CD8-positive, alpha-beta memory T cell (primary cell): ENCODE measurements around the gene SNX9. TPM values are rescaled to one million over a fixed set of nuclear protein-coding genes. Genes with fewer than 3 reads are reported as not detected.

Experiments
- CTCF ChIA-PET: fragments of 350-600 bp; sonication (Branson Sonifier 250); formaldehyde crosslinking; loops from one replicate; lab custom pipeline; 2021; ENCODE audit warnings: antibody characterized with exemption; lab: Charles Lee
- POLR2A ChIA-PET: fragments of 350-600 bp; sonication (Branson Sonifier 250); formaldehyde crosslinking; loops from one replicate; lab custom pipeline; 2021; ENCODE audit warnings: antibody characterized with exemption; lab: Charles Lee
- DNase-seq, 5 donors: peaks; one replicate each; pipeline versions ENCODE4 v3.0.0 to v3.0.0-alpha.2; 2020 to 2022; ENCODE audit warnings: mixed read lengths in 1 of 5
- H3K27ac ChIP-seq: one replicate; pipeline ENCODE4 v1.7.0; 2013; ENCODE audit warnings: low read depth, mild to moderate bottlenecking, low read length, moderate library complexity
- H3K27me3 ChIP-seq: 2 replicates; pipeline ENCODE4 v1.7.0; 2013; ENCODE audit warnings: low read length, mild to moderate bottlenecking; ENCODE audit not compliant: insufficient read depth, poor library complexity, severe bottlenecking
- H3K36me3 ChIP-seq: 2 replicates; pipeline ENCODE4 v1.7.0; 2013; ENCODE audit warnings: mild to moderate bottlenecking, low read length, moderate library complexity; ENCODE audit not compliant: insufficient read depth
- H3K4me1 ChIP-seq: 2 replicates; pipeline ENCODE4 v1.7.0; 2013; ENCODE audit warnings: mild to moderate bottlenecking, low read length, moderate library complexity; ENCODE audit not compliant: insufficient read depth
- H3K4me3 ChIP-seq: 2 replicates; pipeline ENCODE4 v1.7.0; 2013; ENCODE audit warnings: mild to moderate bottlenecking, low read length
- H3K9me3 ChIP-seq: 2 replicates; pipeline ENCODE4 v1.7.0; 2013; ENCODE audit warnings: mild to moderate bottlenecking, low read length
- H3K27ac Mint-ChIP-seq, 8 donors: one replicate each; pipeline ENCODE4 v1.8.0; 2020 to 2021; ENCODE audit warnings: mixed read lengths in 8 of 8, mild to moderate bottlenecking in 6 of 8, inconsistent platforms in 3 of 8, moderate library complexity in 3 of 8
- H3K27me3 Mint-ChIP-seq, 2 donors: one replicate each; pipeline ENCODE4 v1.8.0; 2020 to 2021; ENCODE audit warnings: mixed read lengths in 2 of 2, mild to moderate bottlenecking in 1 of 2, moderate library complexity in 1 of 2
- H3K36me3 Mint-ChIP-seq, 3 donors: one replicate each; pipeline ENCODE4 v1.8.0; 2020 to 2021; ENCODE audit warnings: mixed read lengths in 3 of 3, inconsistent platforms in 1 of 3, mild to moderate bottlenecking in 1 of 3
- H3K4me1 Mint-ChIP-seq, 3 donors: one replicate each; pipeline ENCODE4 v1.8.0; 2020 to 2021; ENCODE audit warnings: mixed read lengths in 3 of 3, inconsistent platforms in 1 of 3, mild to moderate bottlenecking in 1 of 3
- H3K4me3 Mint-ChIP-seq, 7 donors: one replicate each; pipeline ENCODE4 v1.8.0; 2020 to 2021; ENCODE audit warnings: mixed read lengths in 7 of 7, mild to moderate bottlenecking in 6 of 7, moderate library complexity in 4 of 7, inconsistent platforms in 2 of 7
- H3K9me3 Mint-ChIP-seq, 5 donors: one replicate each; pipeline ENCODE4 v1.8.0; 2020 to 2022; ENCODE audit warnings: mixed read lengths in 5 of 5, mild to moderate bottlenecking in 3 of 5, moderate library complexity in 2 of 5, inconsistent platforms in 1 of 5
- polyA plus RNA-seq: library from polyadenylated mRNA; unstranded; fragments of 300-500 nt; fragmentation: Illumina TruSeq; gene quantifications from one replicate; pipeline ENCODE4 v1.2.3, GENCODE V29; 2021
- total RNA-seq, 2 experiments: library from RNA; stranded (reverse); gene quantifications; one replicate each; pipeline ENCODE4 v1.2.3, GENCODE V29; 2021

Gene SNX9
- total and polyA plus RNA-seq, 3 experiments from 2014 or later = 11.9 to 60.5 (median 60.3) TPM

GRCh38 chr6:157885876-157886275 lies 62.8 kb downstream of the SNX9 start:
- Histone ChIP-seq H3K4me1 (peaks cover 26% of the 10 kb centered on the region), H3K9me3 (no peaks in the 10 kb centered on the region), H3K36me3 (no peaks in the 10 kb centered on the region), H3K27ac (no peak overlapping the region), H3K4me3 (no peak overlapping the region), H3K27me3 (no peaks in the 10 kb centered on the region)
- peaks cover 0 to 3% of the 10 kb centered on the region in 2 donors for H3K27me3 Mint-ChIP-seq
- ChIA-PET POLR2A (interaction anchor here (0.6 kb wide), 1 partner anchor 1202 kb away, joined by 7 read pairs; no protein-coding TSS in a partner anchor), CTCF (interaction anchor here (1.1 to 2.3 kb wide), 3 partner anchors 11 to 129 kb away, joined by 3 to 9 read pairs (median 6); no protein-coding TSS in a partner anchor)
- DNase-seq = no peak
- H3K4me1 Mint-ChIP-seq = peaks cover 18 to 32% (median 19%) of the 10 kb centered on the region in 3 donors
- peak overlapping the region; percentile 69 to 93 (median 84) for H3K27ac Mint-ChIP-seq
- peak overlapping the region in 2 of 7 donors; percentile 9 to 35 for H3K4me3 Mint-ChIP-seq
- peaks cover 6 to 46% (median 10%) of the 10 kb centered on the region in 3 donors for H3K36me3 Mint-ChIP-seq
- H3K9me3 Mint-ChIP-seq = no peaks in the 10 kb centered on the region

GRCh38 chr6:157887892-157888291 lies 64.8 kb downstream of the SNX9 start:
- H3K27ac ChIP-seq = no peak overlapping the region
- POLR2A ChIA-PET = no interaction called here
- no peak for DNase-seq
- H3K4me1 Mint-ChIP-seq = peaks cover 35 to 44% (median 35%) of the 10 kb centered on the region in 3 donors
- peaks cover 6 to 35% (median 6%) of the 10 kb centered on the region in 3 donors for H3K36me3 Mint-ChIP-seq
- H3K4me3 Mint-ChIP-seq = no peak overlapping the region
- peaks cover 0 to 3% of the 10 kb centered on the region in 2 donors for H3K27me3 Mint-ChIP-seq
- no peaks in the 10 kb centered on the region for H3K27me3 ChIP-seq
- CTCF ChIA-PET = interaction anchor here (1.2 to 2.3 kb wide), 2 partner anchors 15 to 131 kb away, joined by 5 to 6 read pairs; no protein-coding TSS in a partner anchor
- peaks cover 44% of the 10 kb centered on the region for H3K4me1 ChIP-seq
- H3K4me3 ChIP-seq = no peak overlapping the region
- H3K9me3 ChIP-seq = no peaks in the 10 kb centered on the region
- H3K9me3 Mint-ChIP-seq = no peaks in the 10 kb centered on the region
- H3K27ac Mint-ChIP-seq = peak overlapping the region in 3 of 8 donors; percentile 17 to 30 (median 29)
- no peaks in the 10 kb centered on the region for H3K36me3 ChIP-seq

- CTCF ChIA-PET = interaction anchor here (0.9 kb wide), 1 partner anchor 10 kb away, joined by 3 read pairs; no protein-coding TSS in a partner anchor
- no peak overlapping the region for H3K27ac ChIP-seq
Measured at GRCh38 chr6:157891544-157892362, 68.7 kb downstream of the SNX9 start.

GRCh38 chr6:157892363-157892877 lies 69.4 kb downstream of the SNX9 start:
- H3K27ac ChIP-seq = no peak overlapping the region
- ChIA-PET POLR2A (no interaction called here), CTCF (interaction anchor here (0.9 kb wide), 1 partner anchor 10 kb away, joined by 3 read pairs; no protein-coding TSS in a partner anchor)
- H3K4me1 ChIP-seq = peaks cover 24% of the 10 kb centered on the region
- Mint-ChIP-seq H3K36me3 (peaks cover 3 to 36% (median 5%) of the 10 kb centered on the region in 3 donors), H3K27ac (peak overlapping the region in 7 of 8 donors; percentile 26 to 93 (median 71)), H3K4me1 (peaks cover 16 to 24% (median 23%) of the 10 kb centered on the region in 3 donors), H3K9me3 (no peaks in the 10 kb centered on the region), H3K27me3 (peaks cover 0 to 3% of the 10 kb centered on the region in 2 donors), H3K4me3 (peak overlapping the region in 2 of 7 donors; percentile 5 to 47)
- H3K9me3 ChIP-seq = no peaks in the 10 kb centered on the region
- H3K27me3 ChIP-seq = no peaks in the 10 kb centered on the region
- DNase-seq = peak in 1 of 5 donors; percentile 21
- no peak overlapping the region for H3K4me3 ChIP-seq
- H3K36me3 ChIP-seq = no peaks in the 10 kb centered on the region

More at GRCh38 chr6:157891544-157892362, 68.7 kb downstream of the SNX9 start:
- peak overlapping the region in 7 of 8 donors; percentile 5 to 93 (median 70) for H3K27ac Mint-ChIP-seq
- peaks cover 18 to 24% (median 23%) of the 10 kb centered on the region in 3 donors for H3K4me1 Mint-ChIP-seq
- no peaks in the 10 kb centered on the region for H3K9me3 Mint-ChIP-seq
- POLR2A ChIA-PET = no interaction called here
- Histone ChIP-seq H3K4me1 (peaks cover 24% of the 10 kb centered on the region), H3K4me3 (no peak overlapping the region), H3K27me3 (no peaks in the 10 kb centered on the region), H3K9me3 (no peaks in the 10 kb centered on the region), H3K36me3 (no peaks in the 10 kb centered on the region)
- peak overlapping the region in 3 of 7 donors; percentile 2 to 47 (median 5) for H3K4me3 Mint-ChIP-seq
- DNase-seq = no peak
- H3K27me3 Mint-ChIP-seq = peaks cover 0 to 3% of the 10 kb centered on the region in 2 donors
- H3K36me3 Mint-ChIP-seq = peaks cover 3 to 35% (median 5%) of the 10 kb centered on the region in 3 donors

- H3K27me3 Mint-ChIP-seq = peaks cover 0 to 3% of the 10 kb centered on the region in 2 donors
- Histone ChIP-seq H3K27me3 (no peaks in the 10 kb centered on the region), H3K27ac (no peak overlapping the region), H3K4me1 (peaks cover 24% of the 10 kb centered on the region), H3K4me3 (no peak overlapping the region), H3K9me3 (no peaks in the 10 kb centered on the region), H3K36me3 (peaks cover 4% of the 10 kb centered on the region)
- no peaks in the 10 kb centered on the region for H3K9me3 Mint-ChIP-seq
- peaks cover 3 to 36% (median 5%) of the 10 kb centered on the region in 3 donors for H3K36me3 Mint-ChIP-seq
- CTCF ChIA-PET = interaction anchor here (1.1 to 1.2 kb wide), 2 partner anchors 16 to 137 kb away, joined by 3 to 4 read pairs; no protein-coding TSS in a partner anchor
- H3K4me3 Mint-ChIP-seq = no peak overlapping the region
- H3K27ac Mint-ChIP-seq = peak overlapping the region in 4 of 8 donors; percentile 23 to 71 (median 43)
- DNase-seq = peak in 3 of 5 donors; percentile 15 to 76 (median 18)
- POLR2A ChIA-PET = interaction anchor here (0.6 to 0.7 kb wide), 2 partner anchors 53 to 537 kb away, joined by 3 to 11 read pairs; no protein-coding TSS in a partner anchor
- peaks cover 16 to 24% (median 23%) of the 10 kb centered on the region in 3 donors for H3K4me1 Mint-ChIP-seq
Measured at GRCh38 chr6:157893238-157893637, 70.2 kb downstream of the SNX9 start.

GRCh38 chr6:157895585-157895984 lies 72.5 kb downstream of the SNX9 start:
- Histone ChIP-seq H3K27ac (no peak overlapping the region), H3K4me3 (no peak overlapping the region), H3K4me1 (peaks cover 24% of the 10 kb centered on the region), H3K27me3 (no peaks in the 10 kb centered on the region), H3K36me3 (peaks cover 4% of the 10 kb centered on the region), H3K9me3 (no peaks in the 10 kb centered on the region)
- Mint-ChIP-seq H3K4me3 (no peak overlapping the region), H3K36me3 (peaks cover 0 to 40% (median 0%) of the 10 kb centered on the region in 3 donors), H3K27ac (peak overlapping the region in 1 of 8 donors; percentile 13), H3K27me3 (no peaks in the 10 kb centered on the region), H3K4me1 (peaks cover 16 to 24% (median 23%) of the 10 kb centered on the region in 3 donors), H3K9me3 (no peaks in the 10 kb centered on the region)
- ChIA-PET CTCF (no interaction called here), POLR2A (no interaction called here)
- DNase-seq = no peak

- Mint-ChIP-seq H3K27ac (peak overlapping the region in 1 of 8 donors; percentile 77), H3K9me3 (no peaks in the 10 kb centered on the region), H3K4me1 (peaks cover 10 to 16% (median 15%) of the 10 kb centered on the region in 3 donors), H3K4me3 (no peak overlapping the region), H3K27me3 (no peaks in the 10 kb centered on the region), H3K36me3 (peaks cover 0 to 51% (median 0%) of the 10 kb centered on the region in 3 donors)
- no peak overlapping the region for H3K4me3 ChIP-seq
- H3K9me3 ChIP-seq = no peaks in the 10 kb centered on the region
- H3K4me1 ChIP-seq = peaks cover 16% of the 10 kb centered on the region
- no peak overlapping the region for H3K27ac ChIP-seq
- POLR2A ChIA-PET = no interaction called here
- no peaks in the 10 kb centered on the region for H3K27me3 ChIP-seq
- peaks cover 4% of the 10 kb centered on the region for H3K36me3 ChIP-seq
- CTCF ChIA-PET = interaction anchor here (1.3 kb wide), 1 partner anchor 11 kb away, joined by 3 read pairs; no protein-coding TSS in a partner anchor
- DNase-seq = no peak
Measured at GRCh38 chr6:157896932-157897331, 73.9 kb downstream of the SNX9 start.
